ENCODE measurements around the gene PRKD1.
"Not testable (repeated sequence)": the region's sequence is repeated elsewhere in the genome, so short reads cannot be mapped to it uniquely, and the experiment has no call there.

The PRKD1 gene

GRCh38 chr14:29900609-29901350 lies 26.9 kb downstream of the PRKD1 start:
- no peak for FAIRE-seq

- no peak for FAIRE-seq
These were observed 29.2 kb downstream of the PRKD1 start for GRCh38 chr14:29898470-29898869.

GRCh38 chr14:29897181-29897580 lies 30.5 kb downstream of the PRKD1 start:
- no peak for FAIRE-seq

- FAIRE-seq, result no peak
These were observed 31.3 kb downstream of the PRKD1 start for GRCh38 chr14:29896354-29896821.

- FAIRE-seq, result no peak
These were observed 32.0 kb downstream of the PRKD1 start for GRCh38 chr14:29895591-29896083.

GRCh38 chr14:29893989-29894388 lies 33.7 kb downstream of the PRKD1 start:
- FAIRE-seq, result no peak

- FAIRE-seq, result no peak
These were observed 35.3 kb downstream of the PRKD1 start for GRCh38 chr14:29892327-29892726.

- FAIRE-seq, result no peak
These were observed 41.7 kb downstream of the PRKD1 start for GRCh38 chr14:29885988-29886387.

GRCh38 chr14:29868000-29868399 lies 59.6 kb downstream of the PRKD1 start:
- no peak for FAIRE-seq

- FAIRE-seq, result no peak
These were observed 62.3 kb downstream of the PRKD1 start for GRCh38 chr14:29865299-29865698.

- no peak for FAIRE-seq
These were observed 65.7 kb downstream of the PRKD1 start for GRCh38 chr14:29861996-29862395.

- no peak for FAIRE-seq
These were observed 69.3 kb downstream of the PRKD1 start for GRCh38 chr14:29858299-29858698.

GRCh38 chr14:29857551-29857950 lies 70.1 kb downstream of the PRKD1 start:
- FAIRE-seq, result no peak

GRCh38 chr14:29856516-29856915 lies 71.1 kb downstream of the PRKD1 start:
- no peak for FAIRE-seq

GRCh38 chr14:29853691-29854090 lies 74.0 kb downstream of the PRKD1 start:
- not testable (repeated sequence) for FAIRE-seq

GRCh38 chr14:29853272-29853671 lies 74.4 kb downstream of the PRKD1 start:
- no peak for FAIRE-seq

- FAIRE-seq, result no peak
These were observed 76.2 kb downstream of the PRKD1 start for GRCh38 chr14:29851397-29851796.

GRCh38 chr14:29847056-29847380 lies 80.6 kb downstream of the PRKD1 start:
- no peak for FAIRE-seq

- no peak for FAIRE-seq
These were observed 81.2 kb downstream of the PRKD1 start for GRCh38 chr14:29846339-29847055.

- no peak for FAIRE-seq
These were observed 83.7 kb downstream of the PRKD1 start for GRCh38 chr14:29843981-29844380.

GRCh38 chr14:29842228-29842627 lies 85.4 kb downstream of the PRKD1 start:
- FAIRE-seq, result no peak

- FAIRE-seq, result not testable (repeated sequence)
These were observed 87.2 kb downstream of the PRKD1 start for GRCh38 chr14:29840369-29840892.

- not testable (repeated sequence) for FAIRE-seq
These were observed 88.0 kb downstream of the PRKD1 start for GRCh38 chr14:29839691-29840090.

GRCh38 chr14:29838752-29839151 lies 88.9 kb downstream of the PRKD1 start:
- no peak for FAIRE-seq
